IMR-90 (cell line): ENCODE measurements around the gene CDRT4. TPM values are rescaled to one million over a fixed set of nuclear protein-coding genes. Genes with fewer than 3 reads are reported as not detected.

Source experiments
- ATAC-seq: fragments of 200-7000 bp; cut with Tn5 transposase; 2 replicates; pipeline ENCODE4 v1.9.1; 2020; ENCODE audit warnings: low read depth, mild to moderate bottlenecking, moderate library complexity
- BruUV-seq: library from RNA; stranded (reverse); fragments of 400-500 nt; replicated peaks from 2 replicates; lab custom pipeline; 2021; lab: Mats Ljungman, UMichigan
- CTCF ChIA-PET: fragments of 300-600 bp; formaldehyde crosslinking; extraction: SDS; loops from one replicate; lab custom pipeline; 2021; ENCODE audit warnings: antibody characterized with exemption; lab: Yijun Ruan, JAX
- POLR2A ChIA-PET: fragments of 300-600 bp; sonication (Branson Sonifier 250); formaldehyde crosslinking; loops from one replicate; lab custom pipeline; 2022; ENCODE audit warnings: antibody characterized with exemption; ENCODE audit not compliant: unreplicated experiment; lab: Charles Lee
- DNase-seq: peaks from one replicate; pipeline ENCODE4 v3.0.0; 2013
- H2AFZ ChIP-seq: replicated peaks from 2 replicates; pipeline ENCODE3; 2013; ENCODE audit warnings: low read length, mild to moderate bottlenecking; ENCODE audit not compliant: poor library complexity
- H2AK5ac ChIP-seq: 2 replicates; pipeline ENCODE4 v1.6.1; 2013; ENCODE audit warnings: low read depth, low read length, inconsistent platforms
- H2AK9ac ChIP-seq: replicated peaks from 2 replicates; pipeline ENCODE3; 2013; ENCODE audit warnings: mild to moderate bottlenecking, low read depth, low read length, moderate library complexity; ENCODE audit not compliant: poor library complexity
- H2BK120ac ChIP-seq: 2 replicates; pipeline ENCODE4 v1.6.1; 2013; ENCODE audit warnings: low read depth, low read length, inconsistent platforms
- H2BK15ac ChIP-seq: 3 replicates; pipeline ENCODE4 v1.6.1; 2013; ENCODE audit warnings: low read depth, low read length, inconsistent platforms
- H2BK20ac ChIP-seq: 2 replicates; pipeline ENCODE4 v1.6.1; 2013; ENCODE audit warnings: low read depth, mild to moderate bottlenecking, inconsistent platforms, low read length, moderate library complexity
- H2BK5ac ChIP-seq: 2 replicates; pipeline ENCODE4 v1.6.1; 2013; ENCODE audit warnings: mild to moderate bottlenecking, low read depth, low read length, inconsistent platforms; ENCODE audit not compliant: poor library complexity, severe bottlenecking
- H3K14ac ChIP-seq: replicated peaks from 2 replicates; pipeline ENCODE4 v1.6.1; 2013; ENCODE audit warnings: low read depth, low read length, inconsistent platforms
- H3K18ac ChIP-seq: 2 replicates; pipeline ENCODE4 v1.6.1; 2013; ENCODE audit warnings: low read depth, low read length, control low read depth
- H3K23ac ChIP-seq: 2 replicates; pipeline ENCODE4 v1.6.1; 2013; ENCODE audit warnings: low read depth, low read length, inconsistent platforms
- H3K27ac ChIP-seq: 2 replicates; pipeline ENCODE4 v1.5.1; 2013; ENCODE audit warnings: mild to moderate bottlenecking, control low read depth, low read length; ENCODE audit not compliant: insufficient read depth
- H3K27me3 ChIP-seq: 2 replicates; pipeline ENCODE4 v1.6.1; 2013; ENCODE audit warnings: low read length; ENCODE audit not compliant: control insufficient read depth, insufficient read depth
- H3K36me3 ChIP-seq: 2 replicates; pipeline ENCODE4 v1.6.1; 2013; ENCODE audit warnings: low read length, mixed read lengths; ENCODE audit not compliant: control insufficient read depth, insufficient read depth
- H3K4ac ChIP-seq: 2 replicates; pipeline ENCODE4 v1.6.1; 2013; ENCODE audit warnings: low read depth, low read length, inconsistent platforms
- H3K4me1 ChIP-seq: 2 replicates; pipeline ENCODE4 v1.6.1; 2013; ENCODE audit warnings: low read length, mixed read lengths; ENCODE audit not compliant: control insufficient read depth, insufficient read depth
- H3K4me2 ChIP-seq: 2 replicates; pipeline ENCODE4 v1.6.1; 2013; ENCODE audit warnings: low read depth, mild to moderate bottlenecking, control low read depth, low read length, moderate library complexity
- H3K4me3 ChIP-seq: 2 replicates; pipeline ENCODE4 v1.5.1; 2013; ENCODE audit warnings: low read depth, mild to moderate bottlenecking, control low read depth, low read length, moderate library complexity; ENCODE audit not compliant: insufficient read depth
- H3K56ac ChIP-seq: 2 replicates; pipeline ENCODE4 v1.6.1; 2013; ENCODE audit warnings: low read length, inconsistent platforms; ENCODE audit not compliant: insufficient read depth; ENCODE audit errors: extremely low read depth
- H3K79me1 ChIP-seq, 2 experiments: 2 replicates each; pipeline ENCODE4 v1.6.1; 2013; ENCODE audit warnings: low read length in 2 of 2, inconsistent platforms in 1 of 2, low read depth in 1 of 2
- H3K9ac ChIP-seq: 2 replicates; pipeline ENCODE4 v1.6.1; 2013; ENCODE audit warnings: low read depth, low read length, control low read depth
- H3K9me1 ChIP-seq: 2 replicates; pipeline ENCODE4 v1.6.1; 2013; ENCODE audit warnings: low read length, inconsistent platforms; ENCODE audit not compliant: insufficient read depth
- H3K9me3 ChIP-seq: 2 replicates; pipeline ENCODE4 v1.6.1; 2013; ENCODE audit warnings: low read length; ENCODE audit not compliant: control insufficient read depth, insufficient read depth
- H4K20me1 ChIP-seq: 2 replicates; pipeline ENCODE4 v1.6.1; 2013; ENCODE audit warnings: low read length, inconsistent platforms; ENCODE audit not compliant: insufficient read depth
- H4K5ac ChIP-seq: 2 replicates; pipeline ENCODE4 v1.6.1; 2013; ENCODE audit warnings: mild to moderate bottlenecking, low read depth, low read length, control low read depth
- H4K8ac ChIP-seq, 2 experiments: 2 replicates each; pipeline ENCODE4 v1.6.1; 2013; ENCODE audit warnings: low read depth in 2 of 2, low read length in 2 of 2, control low read depth in 1 of 2, inconsistent platforms in 1 of 2
- H4K91ac ChIP-seq: 2 replicates; pipeline ENCODE4 v1.6.1; 2013; ENCODE audit warnings: low read depth, low read length, inconsistent platforms; ENCODE audit not compliant: insufficient read depth
- BHLHE40 ChIP-seq: fragments of 150-350 bp; IDR thresholded peaks from 2 replicates; pipeline ENCODE4 v1.6.1; 2016; ENCODE audit warnings: mild to moderate bottlenecking, low read depth, low read length
- CEBPB ChIP-seq: IDR thresholded peaks from 2 replicates; pipeline ENCODE4 v1.6.1; 2012; ENCODE audit warnings: low read depth, low read length, improper control_type of control experiment
- CHD1 ChIP-seq: IDR thresholded peaks from 2 replicates; pipeline ENCODE4 v1.6.1; 2012; ENCODE audit warnings: low read depth, low read length, improper control_type of control experiment
- MAFK ChIP-seq: IDR thresholded peaks from 2 replicates; pipeline ENCODE4 v1.6.1; 2012; ENCODE audit warnings: low read depth, low read length, improper control_type of control experiment
- MXI1 ChIP-seq: IDR thresholded peaks from 2 replicates; pipeline ENCODE4 v1.6.1; 2012; ENCODE audit warnings: low read depth, mild to moderate bottlenecking, low read length, moderate library complexity, borderline replicate concordance
- NFE2L2 ChIP-seq: fragments of 150-350 bp; IDR thresholded peaks from 2 replicates; pipeline ENCODE4 v1.6.1; 2016; ENCODE audit warnings: low read depth, mild to moderate bottlenecking, low read length
- POLR2A ChIP-seq: IDR thresholded peaks from 2 replicates; pipeline ENCODE4 v1.6.1; 2012; ENCODE audit warnings: mild to moderate bottlenecking, low read depth, low read length
- RAD21 ChIP-seq: IDR thresholded peaks from 2 replicates; pipeline ENCODE4 v1.6.1; 2012; ENCODE audit warnings: low read length, improper control_type of control experiment
- RFX5 ChIP-seq: IDR thresholded peaks from 2 replicates; pipeline ENCODE4 v1.8.0; 2012; ENCODE audit warnings: low read depth, mild to moderate bottlenecking, low read length, moderate library complexity
- SMC3 ChIP-seq: fragments of 150-350 bp; IDR thresholded peaks from 2 replicates; pipeline ENCODE4 v1.6.1; 2016; ENCODE audit warnings: low read depth, mild to moderate bottlenecking, antibody characterized with exemption, low read length, moderate library complexity
- WGBS, 2 experiments: methylation state at CpG; one replicate each; pipeline versions ENCODE4 v1.1.5 to v1.1.7; 2013; ENCODE audit warnings: missing lambda C conversion rate in 2 of 2; ENCODE audit not compliant: insufficient read length in 1 of 2; ENCODE audit errors: extremely low coverage in 2 of 2; 5-methylcytosine and 5-hydroxymethylcytosine counted together
- dilution Hi-C: fragments of 300-500 bp; cut with HindIII; formaldehyde crosslinking; loops from one replicate; pipeline ENCODE4 v1.14.3; 2018; ENCODE audit warnings: low sequenced_read_pairs; ENCODE audit not compliant: unreplicated experiment
- in situ Hi-C: fragments of 300-500 bp; cut with MboI; formaldehyde crosslinking; loops from 3 replicates; pipeline ENCODE4 v1.14.3; 2019; ENCODE audit warnings: low sequenced_read_pairs, inconsistent platforms, mixed read lengths
- intact Hi-C: fragments of 100-400 bp; cut with micrococcal nuclease; formaldehyde crosslinking; loops from 2 replicates; pipeline ENCODE4 v1.10.0; 2022
- polyA plus RNA-seq, 3 experiments: library from polyadenylated mRNA; depleted of rRNA; stranded (reverse); fragments of >200 nt; gene quantifications; 2 replicates each; pipeline ENCODE4 v1.2.3, GENCODE V29; 2012; ENCODE audit warnings: low replicate concordance in 1 of 3
- total RNA-seq: library from RNA; depleted of rRNA; stranded (reverse); fragments of >200 nt; gene quantifications from 2 replicates; pipeline ENCODE4 v1.2.3, GENCODE V29; 2012
- TF ChIP-seq, protein P1 (sequence below): fragments of 150-350 bp; IDR thresholded peaks from 2 replicates; pipeline ENCODE4 v1.6.1; 2016; ENCODE audit warnings: low read depth, mild to moderate bottlenecking, low read length, moderate library complexity, borderline replicate concordance
- TF ChIP-seq, protein P2 (sequence below): conservative IDR thresholded peaks from 2 replicates; pipeline ENCODE4 v1.5.1; 2012; ENCODE audit warnings: mild to moderate bottlenecking, low read depth, low read length, improper control_type of control experiment
- TF ChIP-seq, protein P3 (sequence below): fragments of 150-350 bp; IDR thresholded peaks from 2 replicates; pipeline ENCODE4 v1.6.1; 2017; ENCODE audit warnings: mild to moderate bottlenecking, antibody characterized with exemption, low read length, low read depth

The CDRT4 gene
- total and polyA plus RNA-seq, 2 of the 4 experiments (the other 2 are of a cell fraction) = 0.90 to 3.7 TPM

DNA sequence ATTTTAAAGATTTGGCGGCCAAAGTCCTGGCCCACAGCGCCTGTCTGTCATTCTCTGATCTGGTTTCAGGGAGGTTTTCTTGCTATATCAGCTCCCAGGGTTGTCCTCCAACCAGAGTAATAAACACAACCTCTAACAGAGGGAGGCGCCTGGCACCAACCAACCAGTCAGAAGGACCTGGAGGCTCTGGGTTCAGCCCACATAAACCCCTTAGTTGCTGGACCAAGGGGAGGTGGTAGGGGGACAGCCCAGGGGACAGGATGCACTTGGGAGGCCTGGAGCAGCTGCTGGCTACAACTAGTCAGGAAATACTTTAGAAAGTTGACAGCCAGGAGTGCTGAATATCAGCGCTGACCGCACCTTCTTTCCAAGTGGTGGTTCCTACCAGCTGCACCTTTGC, 41.7 kb upstream of the CDRT4 start:
- Histone ChIP-seq H3K79me1 (peaks cover 15 to 32% of the 10 kb centered on the region in 2 experiments; a peak in 2 of 4 replicates), H4K91ac (no peak overlapping the region; the same call in 1 of the 2 replicates), H3K4ac (no peak overlapping the region), H3K14ac (no peak overlapping the region; the same call in 1 of the 2 replicates), H2BK5ac (no peak overlapping the region), H2BK20ac (no peak overlapping the region), H3K23ac (no peak overlapping the region), H3K27ac (no peak overlapping the region), H3K27me3 (no peaks in the 10 kb centered on the region), H2BK120ac (0 out of 2 replicates have a peak overlapping the region, but pooled peaks have one; percentile 4), H3K9ac (no peak overlapping the region), H2BK15ac (no peak overlapping the region), H3K9me3 (no peaks in the 10 kb centered on the region), H4K5ac (no peak overlapping the region), H3K56ac (no peak overlapping the region), H3K36me3 (no peaks in the 10 kb centered on the region), H3K4me3 (no peak overlapping the region), H3K4me2 (no peak overlapping the region), H3K4me1 (peaks cover 24% of the 10 kb centered on the region), H3K9me1 (peaks cover 25% of the 10 kb centered on the region), H3K18ac (no peak overlapping the region), H4K20me1 (peaks cover 7% of the 10 kb centered on the region; the same call in 1 of the 2 replicates), H2AK9ac (no peak overlapping the region), H2AK5ac (peak overlapping the region; percentile 29; the same call in 1 of the 2 replicates), H4K8ac (no peak overlapping the region), H2AFZ (no peak overlapping the region)
- TF ChIP-seq RAD21 = no peak
- TF ChIP-seq, protein P1, sequence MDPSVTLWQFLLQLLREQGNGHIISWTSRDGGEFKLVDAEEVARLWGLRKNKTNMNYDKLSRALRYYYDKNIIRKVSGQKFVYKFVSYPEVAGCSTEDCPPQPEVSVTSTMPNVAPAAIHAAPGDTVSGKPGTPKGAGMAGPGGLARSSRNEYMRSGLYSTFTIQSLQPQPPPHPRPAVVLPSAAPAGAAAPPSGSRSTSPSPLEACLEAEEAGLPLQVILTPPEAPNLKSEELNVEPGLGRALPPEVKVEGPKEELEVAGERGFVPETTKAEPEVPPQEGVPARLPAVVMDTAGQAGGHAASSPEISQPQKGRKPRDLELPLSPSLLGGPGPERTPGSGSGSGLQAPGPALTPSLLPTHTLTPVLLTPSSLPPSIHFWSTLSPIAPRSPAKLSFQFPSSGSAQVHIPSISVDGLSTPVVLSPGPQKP = no peak
- TF ChIP-seq CEBPB = no peak
- TF ChIP-seq NFE2L2 = no peak
- TF ChIP-seq CHD1 = no peak
- TF ChIP-seq, protein P2, sequence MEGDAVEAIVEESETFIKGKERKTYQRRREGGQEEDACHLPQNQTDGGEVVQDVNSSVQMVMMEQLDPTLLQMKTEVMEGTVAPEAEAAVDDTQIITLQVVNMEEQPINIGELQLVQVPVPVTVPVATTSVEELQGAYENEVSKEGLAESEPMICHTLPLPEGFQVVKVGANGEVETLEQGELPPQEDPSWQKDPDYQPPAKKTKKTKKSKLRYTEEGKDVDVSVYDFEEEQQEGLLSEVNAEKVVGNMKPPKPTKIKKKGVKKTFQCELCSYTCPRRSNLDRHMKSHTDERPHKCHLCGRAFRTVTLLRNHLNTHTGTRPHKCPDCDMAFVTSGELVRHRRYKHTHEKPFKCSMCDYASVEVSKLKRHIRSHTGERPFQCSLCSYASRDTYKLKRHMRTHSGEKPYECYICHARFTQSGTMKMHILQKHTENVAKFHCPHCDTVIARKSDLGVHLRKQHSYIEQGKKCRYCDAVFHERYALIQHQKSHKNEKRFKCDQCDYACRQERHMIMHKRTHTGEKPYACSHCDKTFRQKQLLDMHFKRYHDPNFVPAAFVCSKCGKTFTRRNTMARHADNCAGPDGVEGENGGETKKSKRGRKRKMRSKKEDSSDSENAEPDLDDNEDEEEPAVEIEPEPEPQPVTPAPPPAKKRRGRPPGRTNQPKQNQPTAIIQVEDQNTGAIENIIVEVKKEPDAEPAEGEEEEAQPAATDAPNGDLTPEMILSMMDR = no peak
- TF ChIP-seq MAFK = no peak
- TF ChIP-seq POLR2A = no peak
- TF ChIP-seq MXI1 = no peak
- TF ChIP-seq, protein P3, sequence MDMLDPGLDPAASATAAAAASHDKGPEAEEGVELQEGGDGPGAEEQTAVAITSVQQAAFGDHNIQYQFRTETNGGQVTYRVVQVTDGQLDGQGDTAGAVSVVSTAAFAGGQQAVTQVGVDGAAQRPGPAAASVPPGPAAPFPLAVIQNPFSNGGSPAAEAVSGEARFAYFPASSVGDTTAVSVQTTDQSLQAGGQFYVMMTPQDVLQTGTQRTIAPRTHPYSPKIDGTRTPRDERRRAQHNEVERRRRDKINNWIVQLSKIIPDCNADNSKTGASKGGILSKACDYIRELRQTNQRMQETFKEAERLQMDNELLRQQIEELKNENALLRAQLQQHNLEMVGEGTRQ = no peak
- TF ChIP-seq BHLHE40 = no peak
- no peak for TF ChIP-seq RFX5
- TF ChIP-seq SMC3 = no peak
- in situ Hi-C loops (no loop called here), intact Hi-C loops (no loop called here), dilution Hi-C loops (no loop called here)
- POLR2A ChIA-PET = no interaction called here
- ATAC-seq = no peak
- 90% methylated on average over 2 of the region's 5 CpGs; no CpG with 5 or more reads in 1 of the 2 experiments for WGBS, 2 experiments
- no peak for DNase-seq
- CTCF ChIA-PET = no interaction called here
- BruUV-seq = no TSS peak
